Neuronal stem cell (in vitro differentiated cells): ENCODE measurements around the gene SLC38A10.

Source experiments
- DNase-seq: peaks from one replicate; pipeline ENCODE4 v3.0.0-alpha.2; 2013; ENCODE audit warnings: low spot score
- H2AFZ ChIP-seq: one replicate; pipeline ENCODE4 v1.6.1; 2013; ENCODE audit warnings: mild to moderate bottlenecking, low read length, inconsistent platforms
- H2AK5ac ChIP-seq: 2 replicates; pipeline ENCODE4 v1.6.1; 2013; ENCODE audit warnings: low read depth, mild to moderate bottlenecking, inconsistent platforms, low read length, moderate library complexity, mixed read lengths
- H2BK120ac ChIP-seq: 2 replicates; pipeline ENCODE4 v1.6.1; 2013; ENCODE audit warnings: low read depth, mild to moderate bottlenecking, inconsistent platforms, low read length, moderate library complexity, mixed read lengths
- H2BK12ac ChIP-seq: one replicate; pipeline ENCODE4 v1.6.1; 2013; ENCODE audit warnings: low read length, inconsistent platforms
- H2BK15ac ChIP-seq: 2 replicates; pipeline ENCODE4 v1.6.1; 2013; ENCODE audit warnings: mild to moderate bottlenecking, low read length, inconsistent platforms, mixed read lengths
- H2BK5ac ChIP-seq: one replicate; pipeline ENCODE4 v1.6.1; 2013; ENCODE audit warnings: inconsistent platforms, mild to moderate bottlenecking, low read length, moderate library complexity
- H3K14ac ChIP-seq: one replicate; pipeline ENCODE4 v1.6.1; 2013; ENCODE audit warnings: low read length, inconsistent platforms
- H3K18ac ChIP-seq: 2 replicates; pipeline ENCODE4 v1.6.1; 2013; ENCODE audit warnings: low read length, inconsistent platforms
- H3K23ac ChIP-seq: 2 replicates; pipeline ENCODE4 v1.6.1; 2013; ENCODE audit warnings: low read depth, mild to moderate bottlenecking, mixed read lengths, low read length, inconsistent platforms; ENCODE audit not compliant: poor library complexity
- H3K27ac ChIP-seq: replicated peaks from 3 replicates; pipeline ENCODE4 v1.5.1; 2013; ENCODE audit warnings: low read length, inconsistent platforms
- H3K27me3 ChIP-seq, 3 experiments: 2 replicates each; pipeline ENCODE4 v1.6.1; 2013; ENCODE audit warnings: low read length in 3 of 3, mild to moderate bottlenecking in 2 of 3, inconsistent platforms in 1 of 3, low read depth in 1 of 3, mixed read lengths in 1 of 3, moderate library complexity in 1 of 3; ENCODE audit not compliant: control insufficient read depth in 3 of 3, insufficient read depth in 3 of 3
- H3K36me3 ChIP-seq, 2 donors: replicated peaks in 1 of 2; 2 replicates each; pipeline ENCODE4 v1.6.1; 2013; ENCODE audit warnings: low read length in 2 of 2; ENCODE audit not compliant: control insufficient read depth in 2 of 2, insufficient read depth in 2 of 2
- H3K4ac ChIP-seq: 2 replicates; pipeline ENCODE4 v1.6.1; 2013; ENCODE audit warnings: inconsistent platforms, mild to moderate bottlenecking, low read length, moderate library complexity
- H3K4me1 ChIP-seq, 2 donors: 1 replicate in 1 of 2; 2 replicates in 1 of 2; pipeline ENCODE4 v1.6.1; 2013; ENCODE audit warnings: low read length in 2 of 2, low read depth in 1 of 2; ENCODE audit not compliant: control insufficient read depth in 2 of 2, insufficient read depth in 1 of 2
- H3K4me2 ChIP-seq: one replicate; pipeline ENCODE4 v1.6.1; 2013; ENCODE audit warnings: mild to moderate bottlenecking, low read length, inconsistent platforms; ENCODE audit not compliant: insufficient read depth, poor library complexity, severe bottlenecking
- H3K4me3 ChIP-seq, 2 donors: 2 replicates each; pipeline ENCODE4 v1.5.1; 2013; ENCODE audit warnings: low read length in 2 of 2, mild to moderate bottlenecking in 2 of 2, inconsistent platforms in 1 of 2, moderate library complexity in 1 of 2
- H3K79me1 ChIP-seq: one replicate; pipeline ENCODE4 v1.6.1; 2013; ENCODE audit warnings: low read depth, mild to moderate bottlenecking, inconsistent platforms, low read length, moderate library complexity
- H3K9ac ChIP-seq: one replicate; pipeline ENCODE4 v1.6.1; 2013; ENCODE audit warnings: mild to moderate bottlenecking, low read depth, low read length, inconsistent platforms; ENCODE audit not compliant: poor library complexity
- H3K9me3 ChIP-seq, 2 donors: replicated peaks in 1 of 2; 2 replicates each; pipeline versions ENCODE3 to v1.6.1; 2013; ENCODE audit warnings: low read length in 2 of 2, mild to moderate bottlenecking in 2 of 2, inconsistent platforms in 1 of 2, low read depth in 1 of 2, mixed read lengths in 1 of 2, moderate library complexity in 1 of 2; ENCODE audit not compliant: control insufficient read depth in 2 of 2, insufficient read depth in 1 of 2
- H4K8ac ChIP-seq: one replicate; pipeline ENCODE4 v1.6.1; 2013; ENCODE audit warnings: low read depth, mild to moderate bottlenecking, inconsistent platforms, low read length, moderate library complexity
- H4K91ac ChIP-seq: one replicate; pipeline ENCODE4 v1.6.1; 2013; ENCODE audit warnings: low read length, low read depth, mild to moderate bottlenecking, inconsistent platforms; ENCODE audit not compliant: poor library complexity
- WGBS, 2 donors: extraction: QIAGEN DNeasy Blood & Tissue Kit; methylation state at CpG; one replicate each; pipeline ENCODE4 v1.1.7; 2013; ENCODE audit warnings: missing lambda C conversion rate in 2 of 2, mixed read lengths in 1 of 2; ENCODE audit not compliant: insufficient read length in 2 of 2, insufficient replicate concordance in 1 of 2; ENCODE audit errors: extremely low coverage in 2 of 2; 5-methylcytosine and 5-hydroxymethylcytosine counted together

SLC38A10 gene

GRCh38 chr17:81305051-81305630 lies 10.0 kb upstream of the SLC38A10 start:
- no peaks in the 10 kb centered on the region for H3K79me1 ChIP-seq
- H3K4me2 ChIP-seq: no peak overlapping the region
- H3K27ac ChIP-seq: no peak overlapping the region
- peak overlapping the region; percentile 39 for H3K9ac ChIP-seq
- H3K4ac ChIP-seq: peak overlapping the region; percentile 79
- no peak for DNase-seq
- H2AFZ ChIP-seq: no peak overlapping the region
- H3K36me3 ChIP-seq: peaks cover 0 to 3% of the 10 kb centered on the region in 2 donors
- no peak overlapping the region for H3K4me3 ChIP-seq
- H2BK15ac ChIP-seq: peak overlapping the region; percentile 90
- no peak overlapping the region for H4K91ac ChIP-seq
- peaks cover 15 to 18% of the 10 kb centered on the region in 2 donors for H3K4me1 ChIP-seq
- WGBS, 2 donors: no CpG with 5 or more reads among the region's 13 CpGs
- peak overlapping the region; percentile 10 for H2BK5ac ChIP-seq
- H2BK120ac ChIP-seq: no peak overlapping the region
- H4K8ac ChIP-seq: no peak overlapping the region
- H3K14ac ChIP-seq: peak overlapping the region; percentile 87
- peak overlapping the region; percentile 75 for H2BK12ac ChIP-seq
- H3K23ac ChIP-seq: no peak overlapping the region
- peaks cover 0 to 4% of the 10 kb centered on the region in 2 donors for H3K9me3 ChIP-seq
- H2AK5ac ChIP-seq: peak overlapping the region; percentile 93
- peaks cover 0 to 7% (median 0%) of the 10 kb centered on the region in 3 experiments for H3K27me3 ChIP-seq
- peak overlapping the region; percentile 70 for H3K18ac ChIP-seq

DNA sequence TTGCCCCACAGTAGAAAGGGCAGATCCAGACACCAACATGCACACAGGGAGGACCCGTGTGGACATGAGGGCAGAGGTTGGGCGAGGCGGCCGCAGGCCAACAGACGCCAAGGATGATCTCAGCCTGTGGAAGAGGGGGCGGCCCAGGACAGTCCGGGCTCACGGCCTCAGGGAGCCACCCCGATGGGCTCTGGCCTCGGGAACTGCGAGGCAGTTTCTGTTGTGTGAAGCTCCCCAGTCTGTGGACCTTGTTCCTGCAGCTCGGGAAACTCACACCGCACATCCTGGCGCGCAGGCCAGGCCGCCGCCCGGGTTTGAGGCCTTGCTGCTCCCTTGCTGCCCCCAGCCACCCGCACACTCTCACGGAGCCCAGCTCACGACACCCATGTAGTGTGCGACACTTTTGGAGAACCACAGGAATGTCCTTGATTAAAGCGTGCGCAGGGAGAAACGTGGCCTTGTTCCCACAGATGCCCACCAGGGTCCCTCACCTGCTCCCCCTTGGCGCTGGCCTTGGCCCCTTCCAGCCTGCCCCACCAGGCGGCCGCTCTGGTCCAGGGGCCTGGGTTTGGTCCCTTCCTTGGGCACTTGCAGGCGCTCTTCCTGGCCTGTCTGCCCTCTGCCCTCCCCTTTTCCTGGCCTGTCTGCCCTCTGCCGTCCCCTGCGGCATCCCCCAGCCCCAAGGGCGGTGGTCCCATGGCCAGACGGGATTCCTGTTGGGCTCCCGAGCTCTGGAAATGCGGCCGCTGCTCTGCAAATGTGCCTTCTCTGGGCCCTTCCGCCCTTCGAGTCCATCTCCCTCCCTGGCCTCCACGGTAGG lies 9.3 kb upstream of the SLC38A10 start:
- peaks cover 0 to 3% of the 10 kb centered on the region in 2 donors for H3K36me3 ChIP-seq
- peak overlapping the region; percentile 75 for H2BK12ac ChIP-seq
- peak overlapping the region; percentile 58 for H3K23ac ChIP-seq
- no peak overlapping the region for H3K4me2 ChIP-seq
- H3K9ac ChIP-seq: no peak overlapping the region
- H3K27me3 ChIP-seq: peaks cover 0 to 7% (median 0%) of the 10 kb centered on the region in 3 experiments
- peaks cover 0 to 4% of the 10 kb centered on the region in 2 donors for H3K9me3 ChIP-seq
- no peak overlapping the region for H2AFZ ChIP-seq
- peak overlapping the region; percentile 70 for H3K18ac ChIP-seq
- H4K91ac ChIP-seq: no peak overlapping the region
- DNase-seq: no peak
- no peak overlapping the region for H3K4me3 ChIP-seq
- no peak overlapping the region for H3K27ac ChIP-seq
- peak overlapping the region; percentile 93 for H2AK5ac ChIP-seq
- no peak overlapping the region for H4K8ac ChIP-seq
- H2BK120ac ChIP-seq: no peak overlapping the region
- H3K4me1 ChIP-seq: peaks cover 11 to 12% of the 10 kb centered on the region in 2 donors
- H3K4ac ChIP-seq: no peak overlapping the region
- no CpG with 5 or more reads among the region's 39 CpGs for WGBS, 2 donors
- H3K14ac ChIP-seq: peak overlapping the region; percentile 87
- H3K79me1 ChIP-seq: no peaks in the 10 kb centered on the region
- peak overlapping the region; percentile 10 for H2BK5ac ChIP-seq
- peak overlapping the region; percentile 90 for H2BK15ac ChIP-seq

DNA sequence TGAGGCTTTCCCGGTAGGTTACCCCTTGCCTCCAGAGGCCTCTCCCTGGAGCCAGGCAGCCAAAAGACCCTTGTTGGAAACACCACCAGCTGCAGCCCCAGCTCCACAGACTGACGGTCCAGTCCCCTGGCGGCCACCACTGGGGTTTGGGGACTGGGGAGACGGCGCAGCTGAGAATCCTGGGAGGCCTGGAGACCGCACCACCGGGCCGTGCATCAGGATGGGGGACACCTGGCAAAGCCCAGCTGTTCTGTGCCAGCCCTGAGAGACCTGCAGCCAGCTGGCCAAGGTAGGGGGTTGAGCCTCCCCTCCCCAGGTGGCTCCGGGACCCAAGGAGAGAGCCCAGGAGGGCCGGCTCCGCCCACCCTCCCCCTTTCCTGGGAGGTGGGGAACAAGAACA lies 8.3 kb upstream of the SLC38A10 start:
- H2BK12ac ChIP-seq: no peak overlapping the region
- peak overlapping the region; percentile 91 for H2AK5ac ChIP-seq
- peaks cover 0 to 4% of the 10 kb centered on the region in 2 donors for H3K9me3 ChIP-seq
- DNase-seq: no peak
- no peak overlapping the region for H4K91ac ChIP-seq
- H3K4ac ChIP-seq: no peak overlapping the region
- H3K27ac ChIP-seq: no peak overlapping the region
- WGBS, 2 donors: no CpG with 5 or more reads among the region's 11 CpGs
- peak overlapping the region; percentile 56 for H2BK15ac ChIP-seq
- peaks cover 0 to 3% of the 10 kb centered on the region in 2 donors for H3K36me3 ChIP-seq
- peaks cover 6 to 8% of the 10 kb centered on the region in 2 donors for H3K4me1 ChIP-seq
- H3K4me3 ChIP-seq: no peak overlapping the region
- H3K79me1 ChIP-seq: no peaks in the 10 kb centered on the region
- H2AFZ ChIP-seq: no peak overlapping the region
- H2BK5ac ChIP-seq: no peak overlapping the region
- H3K4me2 ChIP-seq: no peak overlapping the region
- H3K18ac ChIP-seq: peak overlapping the region; percentile 68
- H2BK120ac ChIP-seq: peak overlapping the region; percentile 90
- no peak overlapping the region for H3K23ac ChIP-seq
- no peak overlapping the region for H4K8ac ChIP-seq
- no peak overlapping the region for H3K9ac ChIP-seq
- peaks cover 0 to 7% (median 0%) of the 10 kb centered on the region in 3 experiments for H3K27me3 ChIP-seq
- peak overlapping the region; percentile 56 for H3K14ac ChIP-seq

GRCh38 chr17:81302861-81303333 lies 7.8 kb upstream of the SLC38A10 start:
- Histone ChIP-seq H3K4me2 (no peak overlapping the region), H4K91ac (no peak overlapping the region), H3K4me3 (no peak overlapping the region), H2AK5ac (peak overlapping the region; percentile 91), H3K23ac (no peak overlapping the region), H2BK5ac (no peak overlapping the region), H2BK12ac (peak overlapping the region; percentile 54), H3K9me3 (peaks cover 0 to 4% of the 10 kb centered on the region in 2 donors), H2BK120ac (peak overlapping the region; percentile 90), H3K79me1 (no peaks in the 10 kb centered on the region), H3K4me1 (peaks cover 6 to 8% of the 10 kb centered on the region in 2 donors), H3K18ac (peak overlapping the region; percentile 55), H3K4ac (no peak overlapping the region), H3K9ac (peak overlapping the region; percentile 30), H3K27me3 (peaks cover 0 to 7% (median 0%) of the 10 kb centered on the region in 3 experiments), H2AFZ (no peak overlapping the region), H3K27ac (no peak overlapping the region), H3K14ac (peak overlapping the region; percentile 56), H4K8ac (no peak overlapping the region), H3K36me3 (peaks cover 0 to 3% of the 10 kb centered on the region in 2 donors), H2BK15ac (peak overlapping the region; percentile 56)
- no peak for DNase-seq
- WGBS, 2 donors: no CpG with 5 or more reads among the region's 15 CpGs
